Astrocyte of the spinal cord (primary cell): ENCODE measurements around the gene CDH5.

Source experiments
- DNase-seq: peaks from one replicate; pipeline ENCODE4 v3.0.0; 2011; ENCODE audit warnings: low read depth, low spot score
- H3K4me3 ChIP-seq: 2 replicates; pipeline ENCODE4 v1.5.1; 2011; ENCODE audit warnings: low read depth, mild to moderate bottlenecking, low read length, moderate library complexity
- CTCF ChIP-seq: IDR thresholded peaks from 2 replicates; pipeline ENCODE4 v1.5.1; 2012; ENCODE audit warnings: low read depth, mild to moderate bottlenecking, low read length, inconsistent platforms
- in situ Hi-C: cut with HindIII; loops from 2 replicates; pipeline ENCODE4 v1.10.0; 2017; ENCODE audit warnings: low sequenced_read_pairs

Gene CDH5

GRCh38 chr16:66353055-66353454 lies 13.4 kb upstream of the CDH5 start:
- H3K4me3 ChIP-seq, result no peak overlapping the region
- in situ Hi-C loops, result no loop called here
- no peak for TF ChIP-seq CTCF
- no peak for DNase-seq

- H3K4me3 ChIP-seq, result no peak overlapping the region
- no peak for TF ChIP-seq CTCF
- in situ Hi-C loops, result no loop called here
- no peak for DNase-seq
Observed at GRCh38 chr16:66354034-66354909, 12.2 kb upstream of the CDH5 start.

GRCh38 chr16:66355526-66355925 lies 11.0 kb upstream of the CDH5 start:
- no peak for DNase-seq
- TF ChIP-seq CTCF, result no peak
- in situ Hi-C loops, result no loop called here

GRCh38 chr16:66357523-66357928 lies 9.0 kb upstream of the CDH5 start:
- peak; percentile 87 for DNase-seq
- in situ Hi-C loops, result no loop called here
- peak; percentile 79 for TF ChIP-seq CTCF

More at GRCh38 chr16:66355526-66355925, 11.0 kb upstream of the CDH5 start:
- no peak overlapping the region for H3K4me3 ChIP-seq

GRCh38 chr16:66358231-66358630 lies 8.3 kb upstream of the CDH5 start:
- TF ChIP-seq CTCF, result no peak
- in situ Hi-C loops, result no loop called here
- no peak for DNase-seq
- no peak overlapping the region for H3K4me3 ChIP-seq

More at GRCh38 chr16:66357523-66357928, 9.0 kb upstream of the CDH5 start:
- no peak overlapping the region for H3K4me3 ChIP-seq

GRCh38 chr16:66359012-66359411 lies 7.5 kb upstream of the CDH5 start:
- no peak for TF ChIP-seq CTCF
- H3K4me3 ChIP-seq, result no peak overlapping the region
- in situ Hi-C loops, result no loop called here
- DNase-seq, result peak; percentile 56
